Fibroblast of the aortic adventitia (primary cell): ENCODE measurements around the gene TDRKH. TPM values are rescaled to one million over a fixed set of nuclear protein-coding genes. Genes with fewer than 3 reads are reported as not detected.
A peak's percentile ranks its signal among the peaks of the same experiment; 100 is the strongest.

Experiments used
- DNase-seq: peaks from one replicate; pipeline ENCODE4 v3.0.0-alpha.2; 2010; ENCODE audit warnings: low read depth
- H3K4me3 ChIP-seq: 2 replicates; pipeline ENCODE4 v1.5.1; 2011; ENCODE audit warnings: low read depth, mild to moderate bottlenecking, control low read depth, low read length, moderate library complexity
- total RNA-seq: library from RNA; depleted of rRNA; stranded (reverse); fragments of >200 nt; gene quantifications from 2 replicates; pipeline ENCODE4 v1.2.3, GENCODE V29; 2012; ENCODE audit warnings: low replicate concordance
- TF ChIP-seq, protein P1 (sequence below): IDR thresholded peaks from 2 replicates; pipeline ENCODE4 v1.5.1; 2011; ENCODE audit warnings: mild to moderate bottlenecking, low read length, control low read depth, inconsistent platforms; ENCODE audit not compliant: insufficient read depth

TDRKH gene
- total RNA-seq, 1 donor, result 2.1 TPM

GRCh38 chr1:151809985-151810556 is 19.8 kb upstream of the TDRKH start:
- TF ChIP-seq, protein P1, sequence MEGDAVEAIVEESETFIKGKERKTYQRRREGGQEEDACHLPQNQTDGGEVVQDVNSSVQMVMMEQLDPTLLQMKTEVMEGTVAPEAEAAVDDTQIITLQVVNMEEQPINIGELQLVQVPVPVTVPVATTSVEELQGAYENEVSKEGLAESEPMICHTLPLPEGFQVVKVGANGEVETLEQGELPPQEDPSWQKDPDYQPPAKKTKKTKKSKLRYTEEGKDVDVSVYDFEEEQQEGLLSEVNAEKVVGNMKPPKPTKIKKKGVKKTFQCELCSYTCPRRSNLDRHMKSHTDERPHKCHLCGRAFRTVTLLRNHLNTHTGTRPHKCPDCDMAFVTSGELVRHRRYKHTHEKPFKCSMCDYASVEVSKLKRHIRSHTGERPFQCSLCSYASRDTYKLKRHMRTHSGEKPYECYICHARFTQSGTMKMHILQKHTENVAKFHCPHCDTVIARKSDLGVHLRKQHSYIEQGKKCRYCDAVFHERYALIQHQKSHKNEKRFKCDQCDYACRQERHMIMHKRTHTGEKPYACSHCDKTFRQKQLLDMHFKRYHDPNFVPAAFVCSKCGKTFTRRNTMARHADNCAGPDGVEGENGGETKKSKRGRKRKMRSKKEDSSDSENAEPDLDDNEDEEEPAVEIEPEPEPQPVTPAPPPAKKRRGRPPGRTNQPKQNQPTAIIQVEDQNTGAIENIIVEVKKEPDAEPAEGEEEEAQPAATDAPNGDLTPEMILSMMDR, result no peak
- no peak overlapping the region for H3K4me3 ChIP-seq
- peak; percentile 27 for DNase-seq

GRCh38 chr1:151809290-151809984 is 19.1 kb upstream of the TDRKH start:
- TF ChIP-seq, protein P1, result no peak
- H3K4me3 ChIP-seq, result no peak overlapping the region
- DNase-seq, result no peak

DNA sequence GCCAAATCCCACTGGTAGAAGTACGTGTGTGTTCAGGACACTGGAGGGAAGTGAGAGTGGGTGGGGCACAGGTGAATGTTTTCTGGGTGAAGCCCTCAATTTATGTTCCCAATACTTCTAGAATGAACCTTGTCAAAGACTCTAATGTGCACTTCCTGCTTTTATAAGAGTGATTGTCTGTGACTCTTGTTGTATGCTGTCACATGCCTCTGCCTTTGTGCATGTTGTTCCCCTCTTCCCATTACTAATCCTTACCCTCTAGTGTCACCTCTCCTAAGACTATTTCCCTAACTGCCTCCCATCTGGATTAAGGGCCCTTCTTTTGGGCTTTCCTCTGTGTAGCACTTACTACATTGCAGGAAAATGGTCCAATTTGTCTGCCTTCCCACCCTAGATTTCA is 17.5 kb upstream of the TDRKH start:
- DNase-seq, result no peak
- TF ChIP-seq, protein P1, result no peak
- H3K4me3 ChIP-seq, result no peak overlapping the region

- DNase-seq, result no peak
- TF ChIP-seq, protein P1, result no peak
- no peak overlapping the region for H3K4me3 ChIP-seq
Measured at GRCh38 chr1:151807131-151807530, 16.8 kb upstream of the TDRKH start.

GRCh38 chr1:151806170-151806569 is 15.9 kb upstream of the TDRKH start:
- no peak overlapping the region for H3K4me3 ChIP-seq
- DNase-seq, result no peak
- TF ChIP-seq, protein P1, result no peak

GRCh38 chr1:151805066-151805820 is 14.9 kb upstream of the TDRKH start, which contains the start of gene LINGO4:
Gene LINGO4, minus strand, starts transcription at chr1:151805419. Its CDS starts 2,715 bp downstream, at chr1:151802704.
- TF ChIP-seq, protein P1, result no peak
- H3K4me3 ChIP-seq, result no peak within 1 kb of the TSS
- no peak for DNase-seq
